Activated gamma-delta T cell treated with anti-CD3 and anti-CD28 coated beads, Interleukin-2, amount 50 U/mL, for 16 hours (primary cell): Measurements from ENCODE around the gene ACRBP.
"Not testable (repeated sequence)": the region's sequence is repeated elsewhere in the genome, so short reads cannot be mapped to it uniquely, and the experiment has no call there.

Experiments used
- DNase-seq: peaks from one replicate; pipeline ENCODE4 v3.0.0-alpha.2; 2020; ENCODE audit warnings: low read depth

Gene ACRBP

GRCh38 chr12:6614513-6615172 is 32.6 kb downstream of the ACRBP start:
- DNase-seq, result no peak

- no peak for DNase-seq
Observed at GRCh38 chr12:6613776-6614512, 33.3 kb downstream of the ACRBP start.

DNA sequence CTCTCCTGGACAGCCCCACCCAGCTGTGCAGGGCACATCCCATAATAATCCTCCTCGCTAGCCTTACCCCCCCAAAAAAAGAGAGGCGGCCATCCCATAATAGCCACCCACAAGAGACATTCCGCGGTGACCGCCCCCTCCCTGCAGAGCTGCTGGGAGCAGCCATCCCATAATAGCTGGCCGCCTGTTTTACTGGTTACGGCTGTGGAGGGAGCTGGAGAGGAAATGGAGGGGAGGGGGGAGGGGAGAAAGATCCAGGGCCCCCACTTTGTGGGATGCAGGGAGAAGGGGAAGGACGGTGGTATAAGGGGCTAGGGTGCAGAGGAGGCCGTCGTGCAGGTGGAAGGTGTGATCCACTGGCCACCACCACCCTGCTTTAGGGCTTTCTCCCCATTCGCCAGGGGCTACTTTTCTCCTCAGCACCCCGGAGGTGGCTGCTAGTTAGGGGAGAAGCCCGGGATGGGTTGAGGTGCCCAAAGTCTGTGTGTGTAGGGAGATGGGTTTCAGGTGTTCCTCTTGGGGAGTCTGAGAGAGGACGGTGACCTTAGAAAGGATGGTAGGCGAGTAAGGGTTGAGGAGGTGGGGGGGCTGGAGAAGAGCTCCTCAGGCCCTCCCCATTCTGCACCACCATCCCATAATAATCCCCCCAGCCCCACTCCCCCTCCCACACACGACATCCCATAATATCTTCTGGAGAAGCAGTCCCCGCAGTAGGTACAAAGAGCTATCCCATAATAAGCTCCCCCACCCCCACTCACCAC is 34.0 kb downstream of the ACRBP start:
- no peak for DNase-seq

DNA sequence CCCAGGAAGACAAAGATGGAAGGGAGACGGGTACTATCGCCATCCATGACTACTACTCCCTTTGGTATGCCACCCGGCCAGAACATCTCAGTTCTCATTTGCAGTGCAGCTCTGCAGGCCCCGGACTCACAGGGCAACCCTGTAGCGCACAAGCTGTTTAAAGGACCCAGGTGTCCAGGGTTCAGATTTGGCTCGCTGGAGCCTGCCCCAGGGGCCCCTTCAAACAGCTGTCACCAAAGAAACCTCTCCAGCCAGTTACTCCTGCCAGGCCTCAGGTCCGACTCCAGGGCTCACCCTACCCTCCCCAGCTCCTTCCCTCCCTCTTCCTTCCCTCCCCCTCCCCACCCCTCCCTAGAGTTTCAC is 34.6 kb downstream of the ACRBP start:
- no peak for DNase-seq

- no peak for DNase-seq
Observed at GRCh38 chr12:6612247-6612646, 35.0 kb downstream of the ACRBP start.

DNA sequence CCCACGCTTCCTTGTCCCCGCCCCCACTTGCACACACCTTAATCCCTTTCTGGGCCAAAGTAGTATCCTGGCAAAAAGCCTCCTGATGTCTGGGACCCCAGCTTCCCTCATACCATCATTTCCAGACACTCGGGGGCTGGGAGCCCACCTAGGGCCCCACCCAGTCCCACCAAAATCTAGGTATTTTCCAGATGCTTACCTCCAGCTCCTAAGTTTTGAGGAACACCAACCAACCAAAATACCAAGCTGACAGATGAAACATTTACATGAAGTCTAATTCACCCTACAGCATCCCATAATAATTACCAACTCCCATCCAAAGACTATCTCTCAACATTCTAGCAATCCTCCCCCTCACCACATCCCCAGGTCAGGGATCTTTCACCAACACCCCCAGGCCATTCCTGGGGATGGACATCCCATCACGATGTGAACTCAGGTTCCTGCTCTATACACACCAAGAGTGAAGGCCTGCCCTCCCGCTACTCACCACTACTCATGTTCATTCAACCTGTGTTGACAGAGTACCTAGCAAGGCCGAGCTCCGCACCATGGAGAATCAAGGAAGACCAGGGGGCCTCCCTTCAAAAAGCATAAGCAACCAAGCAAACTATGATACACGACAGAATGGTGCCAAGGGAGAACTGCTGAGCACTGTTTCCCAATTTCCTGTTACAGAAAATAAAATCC is 38.5 kb downstream of the ACRBP start:
- no peak for DNase-seq

DNA sequence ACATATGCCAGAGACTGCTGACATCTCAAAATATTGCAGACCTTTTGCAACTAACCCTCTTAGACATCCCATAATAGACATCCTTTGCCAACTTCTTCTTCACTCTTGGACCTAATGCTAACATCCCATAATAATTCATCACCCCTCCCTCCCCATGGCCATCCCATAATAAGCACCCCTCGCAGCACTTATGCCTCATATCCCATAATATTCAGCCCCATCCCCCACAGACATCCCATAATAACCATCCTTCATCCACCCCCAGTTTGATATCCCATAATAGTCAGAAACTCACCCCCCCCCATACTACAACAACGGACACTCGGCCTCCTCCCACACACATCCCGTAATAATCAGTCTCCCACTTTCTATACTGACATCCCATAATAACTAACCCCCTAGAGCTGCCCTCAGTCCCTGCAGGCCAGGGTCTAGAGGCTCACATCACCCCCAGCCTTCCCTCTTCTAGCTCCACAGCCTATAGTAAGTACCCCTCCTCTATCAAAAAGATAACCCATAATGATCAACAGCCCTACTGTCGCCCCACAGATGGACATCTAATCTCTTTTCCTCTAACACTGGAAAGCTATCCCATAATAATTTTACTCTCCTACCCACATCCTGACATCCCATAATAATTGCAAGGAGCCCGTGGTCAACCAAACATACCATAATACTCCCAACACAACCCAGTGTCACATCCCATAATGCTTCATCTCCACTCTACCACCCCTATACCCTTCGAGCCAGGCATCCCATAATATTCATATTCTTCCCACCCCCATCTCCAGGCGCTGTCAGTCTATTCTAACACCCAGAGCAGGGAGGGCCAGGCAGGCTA is 39.3 kb downstream of the ACRBP start:
- peak; percentile 52 for DNase-seq

- peak; percentile 51 for DNase-seq
Observed at GRCh38 chr12:6606331-6607131, 40.7 kb downstream of the ACRBP start.

GRCh38 chr12:6605421-6606330 is 41.6 kb downstream of the ACRBP start:
- DNase-seq, result no peak

DNA sequence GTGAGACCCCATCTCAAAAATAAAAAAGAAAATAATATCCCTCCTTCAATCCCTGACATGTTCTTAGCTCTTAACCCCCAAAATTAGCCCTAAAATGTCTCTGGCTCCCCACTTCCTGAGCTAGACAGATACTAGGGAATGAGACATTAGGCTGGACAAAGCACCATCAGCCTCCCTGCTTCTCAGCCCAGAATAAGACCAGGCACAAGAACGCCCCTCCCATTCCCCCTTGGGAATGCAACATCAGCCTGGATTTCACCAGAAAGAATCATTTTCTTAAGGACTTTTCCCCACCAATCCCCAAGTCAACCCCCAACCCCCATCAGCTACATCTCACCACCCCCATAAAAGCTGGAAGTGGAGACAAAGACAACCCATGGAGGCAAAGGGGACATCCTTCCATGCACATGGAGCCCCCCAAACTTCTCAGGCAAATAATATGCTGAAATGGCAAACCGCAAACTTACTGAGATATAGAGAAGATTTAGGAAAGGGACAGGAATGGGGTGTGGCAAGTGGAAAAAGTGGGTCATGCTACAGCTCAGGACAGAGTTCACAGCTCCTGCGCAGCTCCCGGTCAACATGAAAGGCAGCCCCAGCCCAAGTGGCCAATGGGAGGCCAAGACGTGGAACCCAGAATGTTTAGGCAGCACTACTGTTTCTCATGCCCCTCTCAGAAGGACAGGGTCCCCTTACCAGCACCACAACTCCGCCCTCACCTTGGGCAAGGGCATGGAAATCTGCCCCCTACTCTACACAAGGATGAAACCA is 42.8 kb downstream of the ACRBP start:
- DNase-seq, result no peak

DNA sequence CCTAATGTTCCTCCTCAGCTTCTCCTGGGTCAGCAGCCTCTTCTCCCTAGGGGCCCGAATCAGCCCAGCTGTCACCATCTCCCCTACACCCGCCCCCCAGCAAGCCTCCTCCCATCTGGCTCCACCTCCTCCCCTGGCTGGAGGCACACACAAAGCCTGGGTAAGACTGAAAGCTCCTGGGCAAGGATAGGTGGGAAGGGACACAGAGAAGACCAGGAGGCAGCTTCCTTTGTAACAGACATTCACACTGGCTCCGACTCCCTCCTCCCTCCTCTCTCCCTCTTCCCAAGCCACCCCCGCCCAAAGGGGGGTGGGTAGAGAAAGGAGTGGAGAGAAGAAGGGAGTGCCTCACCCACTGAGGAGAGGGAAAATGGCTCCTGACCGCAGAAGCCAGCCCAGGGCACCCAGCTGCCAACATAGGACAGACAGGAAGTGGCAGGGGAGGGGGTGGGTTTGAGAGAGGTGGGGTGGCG is 44.1 kb downstream of the ACRBP start:
- no peak for DNase-seq

GRCh38 chr12:6602526-6602925 is 44.7 kb downstream of the ACRBP start:
- no peak for DNase-seq

DNA sequence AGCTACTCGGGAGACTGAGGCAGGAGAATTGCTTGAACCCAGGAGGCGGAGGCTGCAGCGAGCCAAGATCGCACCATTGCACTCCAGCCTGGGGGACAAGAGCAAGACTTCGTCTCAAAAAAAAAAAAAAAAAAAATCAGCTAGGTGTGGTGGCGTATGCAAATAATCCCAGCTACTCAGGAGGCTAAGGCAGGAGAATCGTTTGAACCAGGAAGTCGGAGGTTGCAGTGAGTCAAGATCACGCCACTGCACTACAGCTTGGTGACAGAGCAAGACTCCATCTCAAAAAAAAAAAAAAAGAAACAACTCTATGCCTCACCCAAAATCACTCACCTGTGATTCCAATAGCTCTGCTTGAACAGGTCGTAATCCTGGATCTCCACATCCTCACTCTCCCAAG is 51.6 kb downstream of the ACRBP start:
- DNase-seq, result not testable (repeated sequence)

GRCh38 chr12:6592087-6592486 is 55.1 kb downstream of the ACRBP start:
- DNase-seq, result no peak
